HEK293T (cell line): ENCODE measurements around the gene MRPS7.

Source experiments
- CTCF ChIA-PET: fragments of 350-600 bp; formaldehyde crosslinking; extraction: SDS; loops from one replicate; lab custom pipeline; 2021; ENCODE audit warnings: antibody characterized with exemption, inconsistent platforms; lab: Yijun Ruan, JAX
- POLR2A ChIA-PET: fragments of 350-600 bp; formaldehyde crosslinking; extraction: SDS; loops from one replicate; lab custom pipeline; 2020; ENCODE audit warnings: antibody characterized with exemption, inconsistent platforms; lab: Yijun Ruan, JAX
- DNase-seq: peaks from one replicate; pipeline ENCODE4 v3.0.0; 2012; ENCODE audit warnings: mixed read lengths; ENCODE audit errors: extremely low spot score
- ARNT ChIP-seq: fragments of 450-650 bp; IDR thresholded peaks from 2 replicates; pipeline ENCODE4 v1.6.1; 2017; ENCODE audit warnings: mild to moderate bottlenecking
- BHLHE40 ChIP-seq: fragments of 450-650 bp; IDR thresholded peaks from 2 replicates; pipeline ENCODE4 v1.6.1; 2016; ENCODE audit warnings: mild to moderate bottlenecking, moderate library complexity, borderline replicate concordance
- CTBP1 ChIP-seq: fragments of 450-650 bp; IDR thresholded peaks from 2 replicates; pipeline ENCODE4 v1.6.1; 2016; ENCODE audit warnings: borderline replicate concordance
- ELF4 ChIP-seq: fragments of 450-650 bp; IDR thresholded peaks from 2 replicates; pipeline ENCODE4 v1.6.1; 2017; ENCODE audit warnings: antibody characterized with exemption
- FOXA1 ChIP-seq: fragments of 450-650 bp; IDR thresholded peaks from 2 replicates; pipeline ENCODE4 v1.6.1; 2016; ENCODE audit warnings: mild to moderate bottlenecking
- FOXK2 ChIP-seq: fragments of 450-650 bp; IDR thresholded peaks from 2 replicates; pipeline ENCODE4 v1.6.1; 2016; ENCODE audit warnings: mild to moderate bottlenecking
- FOXM1 ChIP-seq: fragments of 450-650 bp; IDR thresholded peaks from 2 replicates; pipeline ENCODE4 v1.6.1; 2017; ENCODE audit warnings: mild to moderate bottlenecking, borderline replicate concordance
- HDGF ChIP-seq: fragments of 450-650 bp; IDR thresholded peaks from 2 replicates; pipeline ENCODE4 v1.6.1; 2017; ENCODE audit warnings: antibody characterized with exemption, borderline replicate concordance
- L3MBTL2 ChIP-seq: fragments of 450-650 bp; conservative IDR thresholded peaks from 2 replicates; pipeline ENCODE4 v1.6.1; 2016; ENCODE audit warnings: mild to moderate bottlenecking
- LEF1 ChIP-seq: fragments of 450-650 bp; IDR thresholded peaks from 2 replicates; pipeline ENCODE4 v1.6.1; 2017; ENCODE audit warnings: mild to moderate bottlenecking, borderline replicate concordance
- NFRKB ChIP-seq: fragments of 450-650 bp; IDR thresholded peaks from 2 replicates; pipeline ENCODE4 v1.6.1; 2016; ENCODE audit warnings: mild to moderate bottlenecking, moderate library complexity
- SP1 ChIP-seq: fragments of 450-650 bp; IDR thresholded peaks from 2 replicates; pipeline ENCODE4 v1.6.1; 2017
- SUZ12 ChIP-seq: fragments of 450-650 bp; IDR thresholded peaks from 2 replicates; pipeline ENCODE4 v1.6.1; 2016; ENCODE audit warnings: mild to moderate bottlenecking
- TARDBP ChIP-seq: fragments of 450-650 bp; IDR thresholded peaks from 2 replicates; pipeline ENCODE4 v1.6.1; 2016
- ZNF384 ChIP-seq: fragments of 450-650 bp; IDR thresholded peaks from 2 replicates; pipeline ENCODE4 v1.6.1; 2016
- TF ChIP-seq, protein P1 (sequence below): fragments of 450-650 bp; IDR thresholded peaks from 2 replicates; pipeline ENCODE4 v1.6.1; 2016

The MRPS7 gene

GRCh38 chr17:75241502-75241901, 20.2 kb upstream of the MRPS7 start:
- TF ChIP-seq LEF1 (no peak), SUZ12 (no peak), TARDBP (no peak), FOXK2 (no peak), ZNF384 (no peak), CTBP1 (no peak), BHLHE40 (no peak), FOXA1 (no peak), HDGF (no peak), ELF4 (no peak), L3MBTL2 (no peak), FOXM1 (no peak), SP1 (no peak)
- DNase-seq: no peak
- ChIA-PET CTCF (interaction anchor here (0.6 to 3.0 kb wide), 6 partner anchors 8 to 131 kb away, joined by 3 to 24 read pairs (median 16); partner anchors contain the start of genes ARMC7, GGA3, MIF4GD and MRPS7), POLR2A (interaction anchor here (0.8 to 2.8 kb wide), 2 partner anchors 30 to 254 kb away, joined by 3 to 10 read pairs; partner anchors contain the start of genes CDR2L and MIF4GD)

GRCh38 chr17:75241996-75242460, 19.7 kb upstream of the MRPS7 start:
- ChIA-PET POLR2A (interaction anchor here (0.6 to 2.8 kb wide), 4 partner anchors 29 to 255 kb away, joined by 3 to 10 read pairs (median 3); partner anchors contain the start of genes CDR2L and MIF4GD), CTCF (interaction anchor here (0.6 to 1.0 kb wide), 4 partner anchors 29 to 111 kb away, joined by 3 to 5 read pairs (median 3); partner anchors contain the start of gene MIF4GD)
- DNase-seq: no peak
- no peak for TF ChIP-seq SP1
- TF ChIP-seq L3MBTL2: no peak

DNA sequence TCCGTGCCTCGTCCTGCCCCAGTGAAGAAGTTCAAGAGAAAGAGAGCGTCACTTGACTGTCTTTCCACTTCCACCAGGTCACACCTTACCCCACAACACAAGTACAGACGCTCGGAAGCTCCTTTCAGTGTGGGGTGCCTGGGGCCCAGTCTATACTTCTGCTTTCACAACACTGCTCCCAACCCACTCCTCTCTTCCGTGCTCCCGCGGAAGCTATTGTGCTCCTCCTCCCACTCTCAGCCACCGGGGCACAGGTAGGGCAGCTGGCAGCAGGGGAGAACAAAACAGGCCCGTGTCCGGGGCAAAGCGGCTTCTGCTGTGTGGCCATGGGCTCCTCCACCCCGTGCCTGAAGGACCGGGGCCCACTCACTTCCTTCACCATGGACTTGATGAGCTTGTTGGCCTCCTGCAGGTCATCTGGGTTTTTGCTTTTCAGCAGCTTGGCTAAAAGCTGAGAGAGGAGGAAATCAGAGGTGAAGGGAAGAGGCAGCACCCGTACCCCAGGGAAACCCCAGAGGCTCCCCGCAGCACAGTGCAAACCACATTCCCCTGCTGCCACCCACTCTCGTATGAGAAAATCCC, 19.1 kb upstream of the MRPS7 start:
- CTCF ChIA-PET: interaction anchor here (0.5 to 1.0 kb wide), 5 partner anchors 13 to 112 kb away, joined by 3 to 14 read pairs (median 4); partner anchors contain the start of gene MIF4GD

DNA sequence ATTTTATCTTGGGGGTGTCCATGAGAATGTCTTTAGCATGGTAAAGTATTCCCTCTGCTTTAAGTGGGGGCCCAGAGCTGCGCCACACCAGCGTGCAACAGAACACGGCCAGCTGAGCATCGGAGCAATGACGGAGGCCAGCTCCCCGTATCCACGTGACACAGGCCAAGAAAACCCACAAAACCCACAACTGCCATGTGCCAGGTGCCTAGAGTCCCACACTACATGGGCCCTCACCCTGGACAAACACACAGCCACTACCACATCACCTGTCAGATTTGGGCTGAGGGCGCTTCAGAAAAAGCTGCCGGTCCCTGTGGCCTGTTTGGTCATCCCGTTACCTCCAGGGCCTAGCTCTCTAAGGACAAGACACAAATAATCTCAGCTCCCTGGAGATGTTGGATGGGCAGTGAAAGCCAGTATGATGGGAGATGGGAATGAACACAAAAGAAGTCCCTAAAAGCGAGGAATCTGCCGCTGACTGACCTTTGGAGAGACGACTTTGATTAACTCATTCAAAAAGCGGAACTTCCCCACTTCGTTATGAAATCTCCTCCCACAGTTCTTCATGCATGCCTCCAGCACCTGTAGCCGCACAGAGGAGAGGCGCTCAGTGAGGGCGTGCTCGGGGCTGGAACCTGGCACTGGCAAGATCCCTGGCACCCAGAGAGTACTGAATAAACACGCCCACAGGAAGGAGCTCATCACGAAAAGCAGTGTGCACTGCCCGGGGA, 17.4 kb upstream of the MRPS7 start:
- TF ChIP-seq, protein P1, sequence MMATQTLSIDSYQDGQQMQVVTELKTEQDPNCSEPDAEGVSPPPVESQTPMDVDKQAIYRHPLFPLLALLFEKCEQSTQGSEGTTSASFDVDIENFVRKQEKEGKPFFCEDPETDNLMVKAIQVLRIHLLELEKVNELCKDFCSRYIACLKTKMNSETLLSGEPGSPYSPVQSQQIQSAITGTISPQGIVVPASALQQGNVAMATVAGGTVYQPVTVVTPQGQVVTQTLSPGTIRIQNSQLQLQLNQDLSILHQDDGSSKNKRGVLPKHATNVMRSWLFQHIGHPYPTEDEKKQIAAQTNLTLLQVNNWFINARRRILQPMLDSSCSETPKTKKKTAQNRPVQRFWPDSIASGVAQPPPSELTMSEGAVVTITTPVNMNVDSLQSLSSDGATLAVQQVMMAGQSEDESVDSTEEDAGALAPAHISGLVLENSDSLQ: no peak
- no peak for TF ChIP-seq FOXK2
- no peak for TF ChIP-seq ELF4
- no peak for TF ChIP-seq ARNT
- no peak for TF ChIP-seq CTBP1
- TF ChIP-seq HDGF: no peak
- TF ChIP-seq NFRKB: no peak
- TF ChIP-seq LEF1: no peak
- no peak for TF ChIP-seq SUZ12
- TF ChIP-seq ZNF384: no peak
- TF ChIP-seq TARDBP: no peak
- no peak for TF ChIP-seq FOXA1
- TF ChIP-seq BHLHE40: no peak
- no peak for TF ChIP-seq FOXM1
- no peak for TF ChIP-seq SP1
- no peak for TF ChIP-seq L3MBTL2
- POLR2A ChIA-PET: interaction anchor here (2.8 kb wide), 1 partner anchor 27 kb away, joined by 10 read pairs; the partner anchor contains the start of gene MIF4GD
- CTCF ChIA-PET: no interaction called here
- no peak for DNase-seq

More for the DNA sequence above, 19.1 kb upstream of the MRPS7 start:
- POLR2A ChIA-PET: interaction anchor here (0.6 to 2.8 kb wide), 3 partner anchors 28 to 159 kb away, joined by 3 to 10 read pairs (median 3); partner anchors contain the start of gene MIF4GD
- no peak for DNase-seq
- no peak for TF ChIP-seq ELF4
- TF ChIP-seq HDGF: no peak
- no peak for TF ChIP-seq TARDBP
- TF ChIP-seq LEF1: no peak
- TF ChIP-seq ARNT: no peak
- TF ChIP-seq, protein P1: no peak
- no peak for TF ChIP-seq CTBP1
- TF ChIP-seq BHLHE40: no peak

GRCh38 chr17:75245011-75245410, 16.7 kb upstream of the MRPS7 start:
- no peak for TF ChIP-seq FOXK2
- no peak for TF ChIP-seq FOXM1
- POLR2A ChIA-PET: no interaction called here
- CTCF ChIA-PET: no interaction called here
- DNase-seq: no peak

GRCh38 chr17:75246404-75246803, 15.3 kb upstream of the MRPS7 start:
- ChIA-PET CTCF (interaction anchor here (0.9 kb wide), 1 partner anchor 8 kb away, joined by 4 read pairs; no protein-coding TSS in a partner anchor), POLR2A (interaction anchor here (1.0 kb wide), 1 partner anchor 43 kb away, joined by 3 read pairs; the partner anchor contains the start of gene SLC25A19)
- no peak for DNase-seq
- TF ChIP-seq FOXM1 (no peak), CTBP1 (no peak), FOXK2 (no peak), ZNF384 (no peak), L3MBTL2 (no peak), SUZ12 (no peak), TARDBP (no peak), NFRKB (no peak), HDGF (no peak), ARNT (no peak), BHLHE40 (no peak), LEF1 (no peak), ELF4 (no peak)
